HUDEP-2 (cell line): ENCODE measurements around the gene FBXO8.

Experiments
- DNase-seq, 76 experiments: peaks; one replicate each; lab custom pipeline; 2025; ENCODE audit not compliant: unreplicated experiment in 76 of 76; lab: John Stamatoyannopoulos, UW

Gene FBXO8

DNA sequence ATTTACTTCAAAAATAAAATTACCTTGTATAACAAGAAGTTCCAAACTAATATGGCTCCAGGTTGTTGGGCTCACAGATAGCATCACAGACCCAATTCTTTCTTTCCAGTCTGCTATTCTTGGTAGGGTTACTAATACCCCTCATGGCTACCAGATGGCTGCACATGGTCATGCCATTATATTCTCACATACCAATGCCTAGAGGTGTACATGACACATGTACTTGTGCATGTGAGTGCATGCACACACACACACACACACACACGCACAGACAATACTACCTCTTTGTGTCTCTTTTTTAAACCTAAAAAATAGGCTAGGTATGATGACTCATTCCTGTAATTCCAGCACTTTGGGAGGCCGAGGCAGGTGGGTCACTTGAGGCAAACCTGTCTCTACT is 31.1 kb downstream of the FBXO8 start:
- DNase-seq: no peak

DNA sequence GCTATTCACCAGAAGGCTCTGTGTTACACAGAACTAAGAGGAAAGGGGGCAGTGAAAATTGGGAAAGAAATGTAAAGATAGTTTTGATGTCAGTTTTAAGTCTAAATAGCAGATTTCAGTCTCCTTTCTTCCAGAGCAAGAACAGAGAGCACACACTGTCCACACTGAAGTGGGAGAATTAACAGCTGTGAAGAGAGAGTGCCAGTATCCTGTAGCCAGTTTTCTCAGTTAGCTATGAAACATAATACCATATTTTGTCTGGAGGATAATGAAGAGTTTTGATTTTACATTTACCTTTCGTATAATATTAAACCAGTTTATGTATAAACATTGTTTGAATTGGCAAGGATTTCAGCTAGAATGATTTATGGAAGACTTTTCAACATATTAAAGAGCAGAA is 35.1 kb downstream of the FBXO8 start:
- DNase-seq: no peak

GRCh38 chr4:174245714-174246113 is 37.8 kb downstream of the FBXO8 start:
- no peak for DNase-seq

GRCh38 chr4:174244441-174244840 is 39.0 kb downstream of the FBXO8 start:
- no peak for DNase-seq

DNA sequence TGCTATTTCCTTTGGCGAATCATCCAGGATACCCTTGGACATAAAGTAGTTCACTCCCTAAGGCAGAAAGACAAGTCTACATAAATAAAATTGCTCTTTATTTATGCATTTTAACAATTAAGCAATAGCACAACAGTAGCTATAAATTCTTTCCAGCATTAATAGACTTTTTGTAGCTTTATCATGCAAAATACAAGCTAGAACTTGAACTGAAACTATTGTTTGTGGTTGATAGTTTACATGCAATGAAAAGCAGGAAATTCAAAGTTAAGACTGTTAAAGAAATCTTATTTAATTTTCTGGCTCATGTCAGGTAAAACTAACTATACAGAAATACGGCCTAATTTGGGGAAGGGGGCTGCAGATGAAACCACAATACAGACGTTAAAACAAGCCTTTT is 42.3 kb downstream of the FBXO8 start:
- no peak for DNase-seq

DNA sequence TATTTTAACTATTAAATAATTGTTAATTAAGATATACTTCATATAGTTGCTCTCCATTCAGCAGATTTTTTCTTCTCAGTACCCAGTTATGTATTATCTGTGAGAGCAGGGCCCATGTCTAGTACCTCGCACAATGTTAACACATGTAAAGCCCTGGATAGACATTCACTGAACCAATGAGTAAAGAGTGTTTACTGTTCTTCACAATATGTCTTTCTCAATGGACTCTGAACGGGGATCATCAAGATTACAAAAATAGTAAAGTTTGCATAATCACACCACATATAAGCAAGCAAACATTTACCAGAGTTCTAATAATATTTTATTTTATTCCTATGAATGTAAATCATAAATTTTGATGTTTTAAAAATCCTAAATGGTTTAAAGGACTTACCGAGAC is 47.1 kb downstream of the FBXO8 start:
- no peak for DNase-seq

GRCh38 chr4:174230680-174231079 is 52.8 kb downstream of the FBXO8 start:
- no peak for DNase-seq

DNA sequence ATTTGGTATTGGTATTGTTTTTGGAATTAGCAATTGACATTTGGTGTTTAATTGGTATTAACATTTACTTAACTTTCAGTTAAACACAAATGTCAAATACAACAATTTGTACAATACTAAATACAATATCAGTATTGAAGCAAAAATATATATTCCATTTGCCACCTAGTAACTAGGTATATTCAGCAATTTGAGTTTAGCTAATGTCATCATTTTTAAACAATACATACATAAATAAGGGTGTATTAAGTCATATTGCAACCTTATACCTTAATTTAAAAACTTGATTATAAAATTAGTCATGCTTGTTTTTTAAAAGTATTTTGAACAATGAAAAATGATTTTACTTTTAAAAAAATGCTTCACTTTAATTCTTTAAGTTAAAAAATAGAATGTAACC is 53.3 kb downstream of the FBXO8 start:
- no peak for DNase-seq

DNA sequence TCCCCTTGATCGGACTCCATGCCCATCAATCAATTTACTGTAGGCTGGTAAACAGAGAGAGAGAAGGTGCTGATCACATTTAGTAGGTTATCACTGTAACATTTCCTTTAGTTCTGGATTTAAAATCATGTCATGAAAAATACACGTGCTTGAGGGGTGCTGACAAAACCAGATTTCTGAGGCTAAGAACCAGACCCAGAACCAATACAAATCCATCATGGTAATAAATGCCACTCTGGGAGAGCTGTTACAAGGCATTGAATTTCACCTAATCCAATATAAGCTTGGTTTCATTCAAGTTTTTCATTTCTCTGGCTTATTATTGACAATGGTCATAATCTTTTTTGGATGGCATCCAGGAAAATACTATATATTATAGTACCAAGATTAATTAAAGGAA is 54.5 kb downstream of the FBXO8 start:
- no peak for DNase-seq

DNA sequence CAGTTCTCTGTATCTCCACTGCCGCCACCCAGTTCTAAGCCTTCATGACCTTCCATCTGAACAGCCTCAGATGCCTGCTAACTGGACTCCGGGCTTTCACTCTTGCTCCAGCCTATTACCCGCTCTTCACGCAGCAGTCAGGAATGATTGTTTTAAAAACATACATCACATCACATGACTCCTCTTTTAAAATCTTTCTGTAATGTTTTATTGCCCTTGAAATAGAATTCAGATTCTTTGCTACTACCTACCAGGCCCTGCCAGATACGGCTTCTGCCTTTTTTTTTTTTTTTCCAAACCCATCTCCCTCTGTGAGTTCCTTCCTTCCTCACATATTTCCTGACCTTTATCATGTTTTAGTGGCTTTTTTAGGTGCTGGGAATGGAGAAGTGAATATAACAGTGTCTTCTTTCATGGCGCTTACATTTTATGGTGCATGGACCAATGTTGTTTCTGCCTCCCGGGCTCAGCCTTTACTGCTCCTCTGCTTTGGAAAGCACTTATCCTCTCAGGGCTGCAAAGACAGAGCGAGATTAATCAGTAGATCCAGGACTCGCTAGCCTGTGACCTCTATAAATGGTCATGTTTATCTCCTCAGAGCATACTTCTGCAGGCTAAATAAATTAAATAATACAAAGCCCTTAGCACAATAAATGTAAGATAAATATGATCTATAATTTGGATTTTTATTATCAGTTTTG is 58.0 kb downstream of the FBXO8 start:
- no peak for DNase-seq

GRCh38 chr4:174224550-174224949 is 58.9 kb downstream of the FBXO8 start:
- no peak for DNase-seq

GRCh38 chr4:174222266-174222872 is 61.1 kb downstream of the FBXO8 start:
- peak in 24 of 76 experiments; percentile 4 to 51 (median 23) for DNase-seq

GRCh38 chr4:174218127-174218790 is 65.2 kb downstream of the FBXO8 start:
- peak in 2 of 76 experiments; percentile 18 to 31 for DNase-seq

- DNase-seq: peak in 28 of 76 experiments; percentile 5 to 47 (median 22)
Observed at GRCh38 chr4:174217273-174218126, 66.0 kb downstream of the FBXO8 start.

- no peak for DNase-seq
Observed at GRCh38 chr4:174216799-174217272, 66.6 kb downstream of the FBXO8 start.

DNA sequence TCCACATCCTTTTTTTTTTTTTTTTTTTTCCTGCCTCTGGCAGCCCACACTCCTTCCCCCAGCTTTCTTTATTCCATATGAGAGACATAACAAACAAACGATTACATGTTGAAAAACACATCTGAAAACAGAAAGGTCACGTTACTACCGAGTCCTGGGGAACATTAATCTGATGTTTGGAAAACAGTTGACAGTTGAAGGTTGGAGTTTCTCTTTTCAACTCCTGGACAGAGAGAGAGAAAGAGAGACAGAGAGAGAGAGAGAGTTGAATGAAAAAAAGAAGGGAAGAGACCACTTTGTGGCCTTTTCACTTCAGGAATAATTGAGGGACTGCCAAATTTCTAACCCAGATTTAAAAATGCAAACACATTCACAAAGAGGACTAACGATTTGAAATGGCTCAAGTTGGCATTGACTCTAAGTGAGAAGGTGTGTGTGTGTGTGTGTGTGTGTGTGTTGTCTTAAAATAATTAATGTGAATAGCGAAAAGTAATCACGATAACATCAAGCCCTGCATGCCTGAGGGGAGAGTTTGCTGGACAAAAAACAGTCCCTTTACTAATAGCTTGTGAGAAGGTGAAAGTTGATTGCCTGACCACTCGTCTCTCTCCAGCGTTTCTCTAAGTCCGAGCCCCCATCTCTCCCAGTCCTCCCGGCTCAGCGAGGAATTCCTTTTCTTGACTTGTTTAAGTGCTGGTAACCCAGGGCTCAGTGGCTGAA is 67.3 kb downstream of the FBXO8 start:
- DNase-seq: no peak

DNA sequence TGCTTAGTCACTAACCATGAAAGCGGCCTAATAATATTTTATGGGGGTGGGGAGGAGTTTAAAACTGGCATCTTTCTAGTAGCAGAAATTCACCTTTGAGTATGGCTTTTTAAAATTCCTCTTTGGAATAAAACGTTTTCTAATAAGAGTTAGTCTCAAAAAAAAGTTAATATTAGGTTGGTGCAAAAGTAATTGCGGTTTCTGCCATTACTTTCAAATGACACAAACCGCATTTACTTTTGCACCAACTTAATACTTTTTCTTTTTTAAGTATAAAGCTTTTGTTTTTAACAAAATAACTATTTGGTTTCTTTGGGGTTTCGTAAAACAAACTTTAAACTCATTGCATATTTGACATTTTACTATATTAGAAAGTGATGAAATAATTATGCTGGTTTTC is 68.4 kb downstream of the FBXO8 start:
- no peak for DNase-seq

- DNase-seq: peak in 38 of 76 experiments; percentile 3 to 47 (median 22)
Observed at GRCh38 chr4:174214101-174214878, 69.2 kb downstream of the FBXO8 start.

DNA sequence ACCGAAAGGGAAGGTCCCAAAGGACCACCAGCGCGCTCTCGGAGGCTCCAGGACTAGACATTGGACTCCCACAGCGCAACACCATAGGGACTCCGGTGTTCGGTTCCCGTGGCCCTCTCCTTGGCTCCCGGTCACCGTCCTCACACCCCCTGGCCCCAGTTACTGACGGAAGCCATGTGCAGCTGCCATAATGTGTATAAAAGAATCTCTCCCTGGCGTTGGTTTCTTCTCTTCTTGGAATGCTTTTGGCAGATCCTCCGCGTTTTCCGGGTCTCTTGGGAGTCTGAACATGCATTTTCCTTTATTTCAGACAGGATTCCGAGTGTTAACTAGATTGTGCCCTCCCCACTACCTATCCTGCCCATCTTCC is 69.8 kb downstream of the FBXO8 start:
- peak in 1 of 76 experiments; percentile 13 for DNase-seq

DNA sequence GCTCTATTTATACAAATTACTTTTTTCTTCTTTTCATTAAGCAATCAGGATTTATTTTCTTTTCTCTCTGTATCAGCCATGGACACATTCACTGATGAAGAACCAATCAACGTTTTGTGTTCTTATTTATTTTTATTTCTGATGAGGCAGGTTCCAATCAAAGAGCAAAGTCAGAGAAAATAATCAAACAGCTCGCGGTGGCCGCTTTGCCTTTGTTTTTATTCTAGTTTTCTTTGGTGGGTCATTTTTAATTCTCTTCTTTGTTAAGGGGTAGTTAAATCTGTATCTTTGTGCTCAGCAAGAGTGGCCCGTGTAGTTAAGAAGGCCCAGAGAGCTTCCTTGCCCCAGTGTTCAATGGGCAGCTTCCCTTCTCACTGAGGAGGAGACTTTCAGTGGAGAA is 71.4 kb downstream of the FBXO8 start:
- no peak for DNase-seq
